CD4-positive, alpha-beta T cell treated with Interleukin-6 for 4 hours (primary cell): ENCODE measurements around the gene MAN1C1.

ENCODE experiments used
- DNase-seq: peaks from one replicate; pipeline ENCODE4 v3.0.0-alpha.2; 2020; ENCODE audit warnings: mixed read lengths

Gene MAN1C1

GRCh38 chr1:25785333-25786067 is 168.9 kb downstream of the MAN1C1 start:
- no peak for DNase-seq

GRCh38 chr1:25786887-25787759 is 170.5 kb downstream of the MAN1C1 start:
- DNase-seq: no peak

DNA sequence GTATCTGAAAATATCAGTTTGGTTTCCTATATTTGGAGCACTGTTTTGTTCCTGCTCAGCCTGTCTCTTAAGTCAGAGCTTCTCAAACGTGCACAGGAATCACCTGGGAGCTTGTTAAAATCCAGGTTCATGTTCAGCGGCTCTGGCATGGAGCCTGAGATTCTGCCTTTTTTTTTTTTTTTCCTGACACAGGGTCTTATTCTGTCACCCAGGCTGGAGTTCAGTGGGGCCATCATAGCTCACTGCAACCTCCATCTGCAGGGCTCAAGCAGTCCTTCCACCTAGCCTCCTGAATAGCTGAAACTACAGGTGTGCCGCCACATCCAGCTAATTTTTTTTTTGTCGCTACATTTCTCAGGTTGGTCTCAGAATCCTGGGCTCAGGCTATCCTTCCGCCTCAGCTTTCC is 171.2 kb downstream of the MAN1C1 start:
- DNase-seq: no peak

GRCh38 chr1:25790472-25790871 is 173.9 kb downstream of the MAN1C1 start:
- DNase-seq: no peak

DNA sequence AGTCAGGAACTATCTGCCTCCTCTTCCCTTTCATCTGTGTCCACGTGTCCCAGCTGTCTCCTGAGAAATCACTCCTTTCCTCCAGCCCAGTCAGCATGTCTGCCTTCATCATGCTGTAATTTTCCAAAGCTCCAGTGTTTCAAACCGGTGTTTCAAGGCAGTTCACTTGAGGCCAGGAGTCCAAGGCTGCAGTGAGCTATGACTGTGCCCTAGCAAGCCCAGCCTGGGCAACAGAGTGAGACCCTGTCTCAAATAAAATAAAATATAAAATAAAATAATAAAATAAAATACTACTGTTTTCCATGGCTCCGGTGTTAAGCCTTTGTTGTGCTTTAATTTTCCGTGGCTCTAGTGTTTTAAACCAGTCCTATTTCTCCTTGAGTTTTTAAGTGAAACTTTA is 175.5 kb downstream of the MAN1C1 start:
- no peak for DNase-seq

DNA sequence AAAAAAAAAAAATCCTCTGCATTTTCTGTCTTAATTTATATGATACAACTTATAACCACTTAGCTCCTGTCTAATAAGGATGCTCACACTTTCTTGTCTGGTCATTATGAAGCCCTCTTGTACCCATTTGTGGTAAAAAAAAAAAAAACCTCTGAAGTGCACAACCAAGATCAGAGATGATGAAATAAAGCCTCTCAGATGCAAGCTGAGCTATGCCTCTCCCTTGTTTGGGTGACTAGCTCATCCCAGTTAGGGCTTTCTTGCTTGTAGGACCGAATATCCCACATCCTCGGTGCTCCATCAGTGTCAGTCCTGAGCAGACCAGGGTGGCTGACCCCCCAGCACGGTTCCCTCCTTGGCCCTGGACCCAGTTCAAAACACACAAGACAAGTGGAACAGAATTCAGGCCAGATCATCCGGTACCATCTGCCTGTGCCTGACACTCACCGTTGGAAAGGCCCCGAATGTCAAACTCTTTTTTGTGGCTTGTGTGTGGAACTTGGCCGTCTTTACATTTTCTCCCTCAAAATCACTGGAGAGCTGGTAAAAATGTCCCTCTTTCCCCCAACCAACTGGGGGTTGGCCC is 177.1 kb downstream of the MAN1C1 start:
- no peak for DNase-seq

GRCh38 chr1:25794325-25794724 is 177.7 kb downstream of the MAN1C1 start:
- DNase-seq: no peak

DNA sequence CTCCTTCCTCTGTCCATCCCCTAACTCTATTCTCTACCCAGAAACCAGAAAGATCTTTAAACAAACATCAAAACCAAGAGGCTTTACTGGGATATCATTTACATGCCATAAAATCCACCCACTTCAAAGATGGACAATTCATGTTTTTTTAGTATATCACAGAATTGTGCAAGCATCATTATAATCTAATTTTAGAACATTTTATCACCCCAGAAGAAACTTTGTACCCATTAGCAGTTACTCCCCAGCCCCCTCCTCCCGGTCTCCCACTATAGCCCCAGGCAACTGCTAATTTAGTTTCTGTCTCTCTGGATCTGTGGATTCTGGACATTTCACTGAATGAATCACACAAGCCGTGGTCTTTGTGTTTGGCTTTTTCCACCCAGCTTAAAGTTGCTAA is 178.6 kb downstream of the MAN1C1 start:
- no peak for DNase-seq

GRCh38 chr1:25795946-25796810 is 179.6 kb downstream of the MAN1C1 start:
- DNase-seq: peak; percentile 69

DNA sequence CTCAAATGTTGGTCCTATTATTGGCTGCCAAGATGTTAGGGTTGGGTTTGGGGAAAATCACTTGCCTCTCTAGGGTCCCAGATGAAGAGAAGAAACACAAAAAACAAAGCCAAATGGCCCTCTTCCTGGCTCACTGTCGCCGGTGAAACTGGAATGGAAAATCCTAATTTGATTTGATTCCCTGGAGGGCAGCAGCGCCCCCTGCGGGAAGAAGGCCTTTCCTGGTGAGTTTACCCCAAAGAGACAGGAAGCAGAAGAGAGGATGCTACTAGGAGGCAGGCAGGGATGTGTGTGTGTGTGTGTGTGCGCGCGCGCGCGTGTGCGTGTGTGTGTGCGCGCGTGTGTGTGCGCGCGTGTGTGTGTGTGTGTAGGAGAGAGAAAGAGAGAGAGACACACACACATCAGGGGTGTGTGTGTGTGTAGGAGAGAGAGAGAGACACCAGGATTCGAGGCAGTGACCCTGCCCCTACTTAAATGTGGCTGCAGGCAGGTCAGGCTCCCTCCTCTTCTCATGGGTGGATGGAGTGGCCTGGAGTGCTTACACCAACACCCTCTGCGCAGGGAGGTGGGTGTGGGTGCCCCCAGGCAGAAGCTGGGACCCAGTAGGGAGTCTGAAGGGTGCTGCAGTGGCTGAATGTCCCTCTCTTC is 180.3 kb downstream of the MAN1C1 start:
- peak; percentile 91 for DNase-seq

DNA sequence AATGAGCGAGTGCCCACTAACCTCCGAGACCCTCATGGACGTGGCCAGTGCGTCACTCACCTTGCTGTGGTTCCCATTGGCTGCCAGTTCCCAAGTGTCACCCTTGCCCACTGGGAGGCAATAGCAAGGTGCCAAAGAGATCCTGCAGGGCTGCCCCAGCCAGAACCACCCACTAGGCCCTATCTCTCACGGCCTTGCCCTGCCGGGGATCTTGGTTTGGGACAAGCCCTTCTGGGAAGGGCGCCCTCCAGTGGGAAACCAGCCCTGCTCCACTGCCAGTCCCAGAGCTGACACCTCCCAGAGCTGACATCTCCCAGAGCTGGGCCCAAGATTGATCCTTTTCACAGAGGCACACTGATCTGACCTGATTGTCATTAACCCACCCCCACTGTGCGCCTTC is 181.3 kb downstream of the MAN1C1 start:
- DNase-seq: peak; percentile 58

- no peak for DNase-seq
Observed at GRCh38 chr1:25798666-25799351, 182.2 kb downstream of the MAN1C1 start.

- no peak for DNase-seq
Observed at GRCh38 chr1:25799352-25799934, 182.9 kb downstream of the MAN1C1 start.

DNA sequence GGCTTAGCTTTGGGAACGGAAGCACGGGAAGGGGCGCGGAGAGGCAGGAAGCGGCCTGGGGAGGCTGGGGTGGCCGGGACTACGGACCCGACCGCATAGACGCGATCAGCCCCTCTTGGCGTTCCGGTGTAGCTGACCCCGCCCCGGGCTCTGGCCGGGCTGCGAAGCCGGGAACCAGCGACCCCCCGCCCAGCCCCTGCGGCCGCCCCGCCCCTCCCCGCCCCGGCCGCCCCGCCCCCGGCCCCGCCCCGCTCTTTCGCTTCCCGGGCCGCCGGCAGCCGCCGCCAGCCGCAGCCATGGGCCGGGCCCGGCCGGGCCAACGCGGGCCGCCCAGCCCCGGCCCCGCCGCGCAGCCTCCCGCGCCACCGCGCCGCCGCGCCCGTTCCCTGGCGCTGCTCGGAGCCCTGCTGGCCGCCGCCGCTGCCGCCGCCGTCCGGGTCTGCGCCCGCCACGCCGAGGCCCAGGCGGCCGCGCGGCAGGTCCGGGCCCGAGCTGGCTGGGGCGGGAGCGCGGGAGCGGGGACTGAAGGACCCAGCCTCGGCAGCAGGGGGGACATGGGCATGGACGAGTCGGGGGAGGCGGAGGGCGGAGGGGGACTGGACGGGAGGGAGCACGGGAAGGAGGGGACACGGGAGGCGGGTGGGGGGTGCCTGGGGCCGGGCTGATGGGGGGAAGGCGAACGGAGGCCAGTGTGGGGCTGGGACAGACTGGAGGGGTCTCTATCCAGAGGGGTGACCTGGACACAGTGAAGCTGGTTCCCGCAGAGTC is 183.5 kb downstream of the MAN1C1 start, which contains the start of gene SELENON:
TSS of gene SELENON (plus strand) at position 259 of the 768 bp plus-strand sequence. CDS start at position 297, 38 bp downstream.
- DNase-seq: peak; percentile 52

DNA sequence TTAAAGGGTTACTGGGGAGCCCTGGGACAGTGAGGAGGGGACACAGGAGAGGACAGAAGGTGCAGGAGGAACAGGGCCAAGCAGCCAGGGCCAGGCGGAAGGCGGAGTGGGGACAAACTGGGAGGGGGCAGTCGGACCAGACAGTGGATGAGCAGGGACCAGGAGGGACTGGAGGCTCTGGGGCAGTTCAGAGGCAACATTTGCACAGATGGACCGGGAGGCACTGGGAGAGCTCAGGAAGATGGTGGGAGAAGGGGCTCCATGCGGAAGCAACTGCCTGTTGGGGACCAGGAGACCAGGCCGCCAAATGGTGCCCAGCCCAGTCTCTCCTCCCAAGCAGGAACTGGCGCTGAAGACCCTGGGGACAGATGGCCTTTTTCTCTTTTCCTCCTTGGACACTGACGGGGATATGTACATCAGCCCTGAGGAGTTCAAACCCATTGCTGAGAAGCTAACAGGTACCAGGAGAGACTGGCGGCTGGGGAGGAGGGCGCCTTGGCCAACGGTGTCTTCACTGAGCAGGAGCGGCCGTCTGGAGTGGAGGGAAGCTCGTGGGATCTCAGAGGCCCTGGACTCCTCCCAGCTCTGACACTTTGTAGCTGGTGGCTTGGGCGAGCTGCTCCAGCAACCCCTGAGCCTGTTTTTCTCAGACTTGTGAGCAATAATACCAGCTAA is 184.2 kb downstream of the MAN1C1 start:
- no peak for DNase-seq

DNA sequence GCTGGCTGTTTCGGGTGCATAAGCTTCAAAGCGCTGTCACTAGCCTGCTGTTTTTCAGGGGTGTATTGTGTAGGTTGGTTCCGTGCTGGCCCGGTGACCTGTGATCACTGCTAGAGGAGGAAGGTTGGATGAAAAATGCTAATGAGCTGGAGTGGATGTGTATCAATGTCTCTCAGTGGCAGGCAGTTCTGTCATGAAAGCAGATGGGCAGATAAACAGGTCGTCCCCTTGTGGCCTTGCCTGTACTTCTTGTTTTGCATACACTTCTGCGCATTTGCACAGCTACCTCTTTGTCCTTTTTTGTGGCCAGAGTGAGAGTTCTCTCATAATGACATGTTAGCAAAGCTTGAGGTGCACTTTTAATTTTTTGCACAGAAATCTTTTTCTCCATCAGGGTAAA is 186.3 kb downstream of the MAN1C1 start:
- DNase-seq: peak; percentile 20

- DNase-seq: no peak
Observed at GRCh38 chr1:25803368-25803767, 186.8 kb downstream of the MAN1C1 start.

- DNase-seq: peak; percentile 33
Observed at GRCh38 chr1:25804244-25804963, 187.8 kb downstream of the MAN1C1 start.
